Epithelial cell of proximal tubule (primary cell): ENCODE measurements around the gene TRIM23. TPM values are rescaled to one million over a fixed set of nuclear protein-coding genes. Genes with fewer than 3 reads are reported as not detected.
"Not testable (repeated sequence)": the region's sequence is repeated elsewhere in the genome, so short reads cannot be mapped to it uniquely, and the experiment has no call there.

Experiments used
- DNase-seq: peaks from one replicate; pipeline ENCODE4 v3.0.0-alpha.2; 2011; ENCODE audit warnings: low read depth
- H3K4me3 ChIP-seq: 2 replicates; pipeline ENCODE4 v1.5.1; 2011; ENCODE audit warnings: low read depth, mild to moderate bottlenecking, low read length
- total RNA-seq: library from RNA; depleted of rRNA; stranded (reverse); fragments of >200 nt; gene quantifications from 2 replicates; pipeline ENCODE4 v1.2.3, GENCODE V29; 2015
- TF ChIP-seq, protein P1 (sequence below): conservative IDR thresholded peaks from 2 replicates; pipeline ENCODE4 v1.5.1; 2012; ENCODE audit warnings: low read depth, mild to moderate bottlenecking, low read length

Gene TRIM23
- total RNA-seq, 1 donor from 2014 or later = 6.3 TPM

DNA sequence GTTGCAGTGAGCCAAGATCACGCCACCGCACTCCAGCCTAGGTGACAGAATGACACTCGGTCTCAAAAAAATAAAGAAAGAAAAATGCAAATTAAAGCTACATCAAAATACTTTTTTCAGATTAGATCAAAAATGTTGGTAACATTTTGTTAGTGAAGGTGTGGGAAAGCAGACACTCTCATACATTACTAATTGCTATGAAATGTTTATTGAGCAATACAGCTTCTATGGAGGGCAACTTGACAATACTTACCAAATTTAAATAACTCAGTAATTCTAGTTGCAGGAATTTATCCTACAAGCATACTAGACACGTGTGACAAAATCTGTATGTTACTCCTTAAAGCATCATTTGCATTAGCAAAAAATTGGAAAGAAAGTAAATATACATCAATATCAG is 4.1 kb downstream of the TRIM23 start:
- TF ChIP-seq, protein P1, sequence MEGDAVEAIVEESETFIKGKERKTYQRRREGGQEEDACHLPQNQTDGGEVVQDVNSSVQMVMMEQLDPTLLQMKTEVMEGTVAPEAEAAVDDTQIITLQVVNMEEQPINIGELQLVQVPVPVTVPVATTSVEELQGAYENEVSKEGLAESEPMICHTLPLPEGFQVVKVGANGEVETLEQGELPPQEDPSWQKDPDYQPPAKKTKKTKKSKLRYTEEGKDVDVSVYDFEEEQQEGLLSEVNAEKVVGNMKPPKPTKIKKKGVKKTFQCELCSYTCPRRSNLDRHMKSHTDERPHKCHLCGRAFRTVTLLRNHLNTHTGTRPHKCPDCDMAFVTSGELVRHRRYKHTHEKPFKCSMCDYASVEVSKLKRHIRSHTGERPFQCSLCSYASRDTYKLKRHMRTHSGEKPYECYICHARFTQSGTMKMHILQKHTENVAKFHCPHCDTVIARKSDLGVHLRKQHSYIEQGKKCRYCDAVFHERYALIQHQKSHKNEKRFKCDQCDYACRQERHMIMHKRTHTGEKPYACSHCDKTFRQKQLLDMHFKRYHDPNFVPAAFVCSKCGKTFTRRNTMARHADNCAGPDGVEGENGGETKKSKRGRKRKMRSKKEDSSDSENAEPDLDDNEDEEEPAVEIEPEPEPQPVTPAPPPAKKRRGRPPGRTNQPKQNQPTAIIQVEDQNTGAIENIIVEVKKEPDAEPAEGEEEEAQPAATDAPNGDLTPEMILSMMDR = no peak
- DNase-seq = no peak
- H3K4me3 ChIP-seq = no peak overlapping the region

DNA sequence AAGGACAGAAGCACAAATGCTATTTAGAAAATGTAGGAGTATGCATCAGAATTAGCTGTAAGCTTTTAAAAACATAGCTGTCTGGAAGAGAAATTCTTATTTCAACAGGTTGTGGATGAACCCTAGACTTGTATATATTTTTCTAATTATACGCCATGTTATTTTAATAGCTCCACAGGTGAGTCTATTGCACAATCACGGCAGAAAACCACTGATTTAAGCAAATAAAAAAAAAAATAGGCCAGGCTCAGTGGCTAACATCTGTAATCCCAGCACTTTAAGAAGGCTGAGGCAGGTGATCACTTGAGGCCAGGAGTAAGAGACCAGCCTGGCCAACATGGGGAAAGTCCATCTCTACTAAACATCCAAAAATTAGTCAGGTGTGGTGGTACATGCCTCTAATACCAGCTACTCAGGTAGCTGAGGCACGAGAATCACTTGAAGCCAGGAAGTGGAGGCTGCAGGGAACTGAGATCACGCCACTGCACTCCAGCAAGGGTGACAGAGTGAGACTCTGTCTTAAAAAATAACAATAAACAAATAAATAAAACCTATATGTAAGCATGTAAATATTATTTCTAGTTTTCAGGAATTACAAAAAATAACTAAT is 11.7 kb downstream of the TRIM23 start:
- TF ChIP-seq, protein P1 = no peak
- DNase-seq = no peak
- H3K4me3 ChIP-seq = no peak overlapping the region

DNA sequence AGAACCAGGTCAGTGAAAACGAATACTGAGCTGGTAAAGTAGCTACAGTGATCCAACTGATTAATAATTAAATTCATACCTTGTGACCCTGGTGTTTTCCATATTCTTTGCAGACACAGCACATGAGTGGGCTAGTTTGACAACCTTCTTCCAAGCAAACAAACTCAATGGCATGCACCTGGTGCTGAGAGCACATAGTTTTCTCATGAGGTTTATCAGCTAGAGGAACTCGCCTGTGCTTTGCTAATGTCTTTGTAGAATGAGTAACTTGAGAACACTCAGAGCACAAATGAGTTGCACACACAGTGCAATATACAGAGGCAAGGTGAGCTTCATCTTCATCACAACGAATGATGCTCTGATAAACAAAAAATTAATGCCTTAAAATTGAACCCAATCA is 12.6 kb downstream of the TRIM23 start:
- peak; percentile 97 for DNase-seq
- no peak overlapping the region for H3K4me3 ChIP-seq
- TF ChIP-seq, protein P1 = no peak

DNA sequence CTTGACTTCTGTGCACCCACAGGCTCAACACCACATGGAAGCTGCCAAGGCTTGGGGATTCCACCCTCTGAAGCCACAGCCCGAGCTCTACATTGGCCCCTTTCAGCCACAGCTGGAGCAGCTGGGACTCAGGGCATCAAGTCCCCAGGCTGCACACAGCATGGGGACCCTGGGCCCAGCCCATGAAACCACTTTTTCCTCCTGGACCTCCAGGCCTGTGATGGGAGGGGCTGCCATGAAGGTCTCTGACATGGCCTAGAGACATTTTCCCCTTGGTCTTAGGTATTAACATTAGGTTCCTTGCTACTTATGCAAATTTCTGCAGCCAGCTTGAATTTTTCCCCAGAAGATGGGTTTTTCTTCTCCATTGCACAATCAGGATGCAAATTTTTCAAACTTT is 22.4 kb downstream of the TRIM23 start:
- not testable (repeated sequence) for DNase-seq

DNA sequence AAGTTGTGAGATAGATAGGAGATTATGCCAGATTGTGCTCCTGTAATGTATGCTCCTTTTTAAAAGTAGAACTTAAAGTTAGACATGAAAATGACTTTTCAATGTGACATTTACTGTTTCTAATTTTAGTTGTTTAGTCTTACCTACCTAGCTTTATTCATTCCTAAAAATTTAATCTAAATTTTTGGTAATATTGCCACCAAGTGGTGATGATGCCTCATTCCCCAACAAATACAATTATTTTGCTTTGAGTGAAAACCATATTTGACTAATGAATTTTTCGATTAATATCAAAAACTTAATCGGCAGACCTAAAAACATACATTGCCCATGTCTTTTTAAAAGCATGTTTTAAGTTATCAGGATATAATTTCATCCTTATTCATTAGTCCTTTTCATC is 35.4 kb downstream of the TRIM23 start:
- TF ChIP-seq, protein P1 = peak; percentile 9
- H3K4me3 ChIP-seq = no peak overlapping the region
- DNase-seq = no peak

More for the DNA sequence above, 22.4 kb downstream of the TRIM23 start:
- H3K4me3 ChIP-seq = not testable (repeated sequence)

DNA sequence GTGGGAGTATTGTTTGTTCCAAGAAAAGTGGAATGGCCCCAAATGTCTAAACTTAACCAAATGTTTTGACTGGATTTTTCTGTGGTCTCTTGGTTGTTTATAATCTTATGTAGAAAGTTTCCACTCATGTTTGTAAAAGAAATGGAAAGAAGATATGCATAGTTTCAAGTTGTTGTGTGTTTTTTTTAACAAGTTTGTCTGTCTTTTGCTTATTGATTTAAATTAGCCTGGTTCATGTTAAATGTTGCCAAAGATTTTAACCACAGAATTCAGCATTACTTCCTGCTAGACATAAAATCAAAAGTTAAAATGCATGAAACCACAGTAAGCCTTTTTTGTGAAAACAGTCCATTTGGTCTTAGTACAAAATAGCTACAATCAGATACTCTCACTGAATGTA is 47.0 kb downstream of the TRIM23 start:
- no peak for DNase-seq
- no peak overlapping the region for H3K4me3 ChIP-seq
- TF ChIP-seq, protein P1 = no peak

DNA sequence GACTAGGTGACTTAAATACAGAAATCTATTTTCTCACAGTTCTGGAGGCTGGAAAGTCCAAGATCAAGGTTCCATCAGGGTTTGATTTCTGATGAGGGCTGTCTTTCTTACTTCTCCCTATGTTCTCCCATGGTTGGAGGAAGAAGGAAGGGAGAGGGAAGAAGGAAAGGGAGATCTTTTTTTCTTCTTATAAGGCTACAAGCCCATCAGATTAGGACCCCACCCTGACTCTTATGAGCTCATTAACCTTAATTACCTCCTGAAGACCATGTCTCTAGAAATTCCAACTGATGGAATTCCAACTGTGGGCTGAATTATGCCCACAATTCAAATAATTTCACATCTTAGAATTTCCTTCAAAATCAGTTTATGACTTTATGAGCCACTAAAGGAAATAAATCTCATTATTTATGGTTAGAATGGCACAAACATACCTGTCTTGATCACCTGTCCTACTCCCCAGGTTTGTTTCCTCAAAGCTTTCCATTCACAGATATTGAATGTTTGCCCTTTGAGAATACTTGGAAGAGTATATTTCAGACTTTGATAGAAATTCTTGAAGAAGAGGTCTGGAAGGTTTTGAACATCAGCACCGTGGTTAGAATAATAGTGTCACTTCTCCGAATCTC is 53.4 kb downstream of the TRIM23 start:
- TF ChIP-seq, protein P1 = no peak
- DNase-seq = no peak
- H3K4me3 ChIP-seq = no peak overlapping the region
